GM18873 (cell line): ENCODE results near the gene CHMP1A.
"Not testable (repeated sequence)": the region's sequence is repeated elsewhere in the genome, so short reads cannot be mapped to it uniquely, and the experiment has no call there.

Experiments used
- ATAC-seq: cut with Tn5 transposase; IDR thresholded peaks from one replicate; pipeline ENCODE4 v1.9.1; 2021; ENCODE audit warnings: mild to moderate bottlenecking, moderate library complexity, moderate number of reproducible peaks; ENCODE audit not compliant: unreplicated experiment, low FRiP score

The CHMP1A gene

DNA sequence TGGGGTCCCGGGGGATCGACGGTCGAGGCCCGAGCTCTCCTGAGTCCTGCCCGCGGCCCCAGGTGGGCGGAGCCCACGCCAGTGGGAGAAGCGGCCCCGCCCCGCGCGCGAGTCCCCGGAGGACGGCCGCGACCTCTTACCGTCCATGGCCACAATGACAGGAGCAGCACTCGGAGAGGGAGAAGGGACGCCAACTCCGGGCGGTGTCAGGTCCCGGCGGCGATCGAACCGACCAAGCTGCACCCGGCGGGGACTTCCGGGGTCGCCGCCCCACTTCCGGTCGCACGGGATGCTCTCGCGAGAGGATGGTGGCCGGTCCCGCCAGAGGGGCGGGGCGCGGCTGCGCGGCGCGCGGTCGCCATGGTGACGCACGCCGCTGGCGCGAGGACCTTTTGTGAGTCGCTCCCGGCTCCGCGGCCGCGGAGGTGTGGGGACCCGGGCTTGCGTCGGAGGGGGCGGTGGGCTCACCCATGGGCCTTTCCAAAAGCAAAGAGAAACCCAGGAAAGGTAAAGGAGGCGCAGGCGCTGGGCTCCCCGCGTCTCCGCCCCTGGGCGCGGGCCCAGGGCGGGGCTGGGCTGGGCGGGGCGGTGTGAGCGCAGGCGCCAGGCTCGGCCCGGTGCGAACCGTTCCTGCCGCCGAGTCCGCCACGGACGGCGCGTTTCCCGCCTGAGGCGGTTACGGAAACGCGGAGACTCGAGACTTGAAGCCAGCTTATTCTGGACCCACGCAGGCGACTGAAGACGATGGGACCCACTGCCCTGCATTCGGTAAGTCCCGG is at the start of gene CHMP1A, which contains the start of gene SPATA33:
Gene CHMP1A (minus strand): TSS at position 267 of the 779 bp plus-strand sequence. CDS start 120 bp downstream, at position 147.
Gene SPATA33 (plus strand): TSS at position 395 of the 779 bp plus-strand sequence. CDS start 76 bp downstream, at position 471.
- ATAC-seq, result peak; percentile 73

DNA sequence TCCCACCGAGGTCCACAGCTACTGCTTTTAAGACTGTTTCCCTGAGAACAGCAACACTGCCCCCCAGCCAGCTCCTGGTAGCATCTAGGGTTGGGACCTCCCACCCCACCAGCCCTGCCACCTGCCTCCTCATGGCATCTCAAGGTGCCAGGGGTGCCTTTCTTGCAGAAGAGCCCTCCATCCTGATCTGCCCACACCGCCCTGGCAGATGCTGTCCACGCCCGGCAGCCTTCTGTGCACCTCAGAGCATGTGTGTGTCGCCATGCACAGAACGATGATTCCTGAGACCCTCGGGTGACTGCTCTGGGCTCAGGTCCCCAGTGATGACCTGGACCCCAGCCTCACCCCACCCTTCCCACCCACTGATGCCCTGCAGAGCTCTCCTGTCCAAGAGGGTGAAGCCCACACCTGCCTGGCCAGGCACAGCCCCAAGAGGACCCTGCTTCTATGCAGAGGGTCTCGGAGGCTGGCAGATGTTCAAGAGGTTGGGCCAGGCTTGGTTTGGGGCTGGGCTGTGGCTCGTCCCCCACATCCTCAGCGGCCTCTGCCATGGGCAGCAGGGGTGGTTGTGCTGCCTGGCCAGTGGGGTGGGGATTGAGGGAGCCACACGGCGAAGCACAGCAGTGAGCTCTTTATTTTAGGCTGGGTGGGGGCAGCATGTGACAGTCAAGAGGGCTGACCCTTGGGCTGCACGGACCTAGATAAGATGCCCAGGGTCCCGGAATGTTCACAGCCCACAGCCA is 49.2 kb upstream of the CHMP1A start:
- ATAC-seq, result no peak

DNA sequence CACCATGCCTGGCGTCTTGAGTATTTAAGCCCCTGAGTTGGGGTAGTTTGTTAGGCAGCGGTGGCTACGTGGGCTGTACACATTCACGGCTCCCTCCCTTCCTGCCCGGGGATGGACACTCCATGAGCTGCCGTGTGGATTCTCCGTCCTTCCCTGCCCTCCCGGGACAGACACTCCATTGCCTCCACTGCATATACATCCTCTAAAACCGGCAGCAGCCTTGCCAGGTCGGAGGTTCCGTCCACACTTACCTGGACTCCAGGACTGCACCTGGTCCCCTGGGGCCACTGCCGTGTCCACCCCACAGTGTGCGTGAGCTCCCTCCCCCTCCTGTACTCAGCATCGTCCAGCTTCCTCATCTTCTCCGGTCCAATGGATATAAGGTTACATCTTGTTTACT is 47.5 kb upstream of the CHMP1A start:
- ATAC-seq, result no peak

DNA sequence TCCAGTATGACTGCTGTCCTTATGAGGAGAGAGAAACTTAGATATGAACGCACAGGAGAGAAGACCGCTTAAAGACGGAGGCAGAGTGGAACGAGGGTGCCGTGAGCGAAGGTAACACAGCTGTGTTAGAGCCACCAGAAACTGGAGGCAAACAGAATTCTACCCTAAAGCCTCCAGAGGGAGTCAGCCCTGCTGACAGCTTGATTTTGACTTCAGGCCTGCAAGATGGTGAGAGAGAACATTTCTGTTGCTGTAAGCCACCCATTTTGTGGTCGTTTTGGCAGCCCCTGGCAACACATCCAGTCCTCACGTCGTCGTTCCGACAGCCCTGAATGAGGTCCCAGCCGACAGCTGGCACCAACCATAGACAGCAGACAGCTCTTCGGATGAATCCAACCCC is 46.8 kb upstream of the CHMP1A start:
- ATAC-seq, result no peak

DNA sequence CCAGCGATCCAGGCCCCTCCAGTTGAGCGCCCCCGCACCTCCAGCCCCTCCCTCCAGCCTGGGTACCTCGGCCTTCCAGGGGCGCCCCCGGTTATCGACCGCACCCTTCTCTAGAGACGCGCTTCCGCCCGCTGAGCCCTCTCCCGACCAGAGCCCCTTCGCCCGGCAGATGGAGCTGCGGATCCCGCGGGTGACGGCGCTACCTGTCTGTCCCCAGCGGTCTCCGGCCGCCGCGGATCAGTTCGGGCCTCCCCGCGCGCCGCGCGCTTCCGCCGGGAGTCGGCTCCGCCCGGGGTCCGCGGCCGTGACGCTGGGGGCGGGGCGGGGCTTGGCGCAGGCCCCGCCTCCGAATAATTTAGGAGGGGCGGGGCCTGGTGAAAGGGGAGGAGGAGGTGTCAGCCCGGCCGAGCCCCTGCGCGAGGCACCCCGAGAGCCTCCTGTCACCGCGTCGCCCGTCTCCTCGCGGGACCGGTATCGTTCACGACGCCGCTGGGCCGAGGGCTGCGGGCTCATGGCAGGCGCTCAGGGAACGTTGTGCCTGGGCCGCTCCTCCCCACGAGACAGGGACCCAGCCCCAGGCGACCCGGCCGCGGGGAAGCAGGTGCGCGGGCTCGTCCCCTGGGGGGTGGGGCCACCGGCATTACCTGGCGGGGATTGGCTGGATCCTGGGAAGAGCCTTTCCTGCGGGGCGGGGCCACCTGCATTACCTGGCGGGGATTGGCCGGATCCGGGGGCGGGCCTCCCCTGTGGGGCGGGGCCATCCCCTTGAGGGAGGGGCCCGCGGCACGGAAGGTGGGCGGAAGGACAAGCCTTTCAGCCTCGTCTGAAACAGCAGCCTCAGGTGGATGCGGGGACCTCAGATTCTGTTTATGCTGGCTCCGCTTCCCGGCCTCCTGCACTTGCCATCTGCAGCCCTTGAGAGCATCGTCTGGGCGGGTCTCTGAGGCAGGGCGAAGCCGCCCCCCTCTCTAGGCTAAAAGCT is 44.2 kb upstream of the CHMP1A start, which contains the start of gene SPATA2L:
Gene SPATA2L (minus strand): TSS at position 281 of the 982 bp plus-strand sequence. CDS start 473 bp downstream, outside the sequence.
- ATAC-seq, result peak; percentile 47

DNA sequence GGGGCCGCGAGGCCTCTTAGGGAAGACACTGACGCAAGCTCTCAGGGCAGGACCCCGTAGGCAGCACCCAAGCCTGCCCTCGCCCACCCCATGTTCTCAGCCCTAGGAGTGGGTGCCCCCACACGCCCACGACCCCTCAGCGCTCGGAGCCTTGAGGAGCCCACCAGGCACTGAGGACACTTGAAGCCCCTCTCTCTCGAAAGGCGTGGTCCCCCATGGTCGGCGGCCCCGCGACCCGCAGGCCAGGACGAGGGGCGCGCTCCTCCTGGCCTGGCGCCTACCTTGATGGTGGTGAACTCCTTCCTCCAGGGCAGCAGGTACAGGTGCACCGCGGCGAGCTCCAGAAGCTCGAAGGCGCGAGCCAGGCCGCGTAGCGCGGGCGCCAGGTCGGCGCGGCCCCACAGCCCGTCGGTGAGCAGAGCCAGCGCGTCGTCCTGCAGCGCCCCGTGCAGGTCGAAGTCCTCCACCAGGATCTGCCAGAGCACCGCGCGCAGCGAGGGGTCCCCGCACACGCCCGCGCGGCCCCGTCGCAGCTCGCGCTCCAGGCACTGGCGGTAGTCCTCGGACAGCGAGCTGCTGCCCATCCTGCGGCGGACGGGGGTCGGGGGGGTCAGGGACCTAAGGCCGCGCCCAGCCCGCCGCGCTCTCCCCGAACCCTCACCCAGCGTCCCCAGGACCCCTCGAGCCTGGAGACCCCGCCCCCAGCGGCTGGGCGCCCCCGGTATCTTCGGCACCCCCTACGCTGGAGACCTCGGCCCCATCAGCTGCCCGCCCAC is 43.3 kb upstream of the CHMP1A start:
- ATAC-seq, result no peak

DNA sequence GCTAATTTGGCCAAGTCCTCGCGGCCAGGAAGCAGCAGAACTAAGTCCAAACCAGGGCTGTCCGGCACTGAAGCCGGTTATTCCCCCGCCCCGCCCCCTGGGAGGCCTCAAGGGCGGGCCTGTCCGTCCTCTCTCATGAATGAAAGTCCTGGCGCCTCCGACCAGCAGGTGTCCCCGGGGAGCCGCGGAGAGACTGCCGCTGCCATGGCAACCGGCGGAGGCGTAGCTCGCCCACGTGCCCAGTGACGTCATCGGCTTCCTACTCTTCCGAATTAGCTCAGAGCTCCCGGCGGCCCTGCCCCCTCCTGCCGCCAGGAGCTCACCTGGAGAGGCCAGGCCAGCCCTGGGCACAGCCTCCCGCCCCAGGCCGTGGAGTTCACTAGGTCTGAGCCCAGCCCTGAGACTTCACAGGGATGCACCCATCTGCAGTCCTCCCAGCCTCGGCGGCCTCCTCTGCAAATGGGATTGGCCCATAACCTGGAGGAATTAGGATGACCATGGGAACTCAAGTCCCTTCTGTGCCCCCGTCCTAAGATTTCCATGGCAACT is 42.7 kb upstream of the CHMP1A start:
- ATAC-seq, result peak; percentile 41

DNA sequence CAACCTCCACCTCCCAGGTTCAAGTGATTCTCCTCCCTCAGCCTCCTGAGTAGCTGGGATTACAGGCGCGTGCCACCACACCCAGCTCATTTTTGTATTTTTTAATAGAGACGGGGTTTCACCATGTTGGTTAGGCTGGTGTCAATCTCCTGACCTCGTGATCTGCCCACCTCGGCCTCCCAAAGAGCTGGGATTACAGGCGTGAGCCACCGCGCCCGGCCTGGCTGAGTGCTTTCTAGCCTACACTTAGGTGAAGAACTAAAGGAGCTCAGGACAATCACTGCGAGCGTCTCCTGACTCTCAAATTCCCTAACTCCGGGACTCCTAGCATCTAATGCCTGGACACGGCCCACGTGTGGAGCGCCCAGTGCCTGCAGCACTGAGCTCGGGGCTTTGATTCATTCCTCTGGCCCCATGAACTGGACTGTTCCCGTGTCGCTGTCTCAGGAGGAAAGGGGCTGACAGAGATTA is 42.2 kb upstream of the CHMP1A start:
- ATAC-seq, result not testable (repeated sequence)

DNA sequence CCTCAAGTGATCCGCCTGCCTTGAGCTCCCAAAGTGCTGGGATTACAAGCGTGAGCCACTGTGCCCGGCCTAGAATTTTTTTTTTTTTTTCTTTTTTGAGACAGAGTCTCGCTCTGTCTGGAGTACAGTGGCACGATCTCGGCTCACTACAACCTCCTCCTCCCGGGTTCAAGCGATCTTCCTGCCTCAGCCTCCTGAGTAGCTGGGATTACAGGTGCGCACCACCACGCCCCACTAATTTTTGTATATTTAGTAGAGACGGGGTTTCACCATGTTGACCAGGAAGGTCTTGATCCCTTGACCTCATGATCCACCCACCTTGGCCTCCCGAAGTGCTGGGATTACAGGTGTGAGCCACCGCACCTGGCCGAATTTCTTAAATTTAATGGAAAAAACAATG is 41.2 kb upstream of the CHMP1A start:
- ATAC-seq, result not testable (repeated sequence)

DNA sequence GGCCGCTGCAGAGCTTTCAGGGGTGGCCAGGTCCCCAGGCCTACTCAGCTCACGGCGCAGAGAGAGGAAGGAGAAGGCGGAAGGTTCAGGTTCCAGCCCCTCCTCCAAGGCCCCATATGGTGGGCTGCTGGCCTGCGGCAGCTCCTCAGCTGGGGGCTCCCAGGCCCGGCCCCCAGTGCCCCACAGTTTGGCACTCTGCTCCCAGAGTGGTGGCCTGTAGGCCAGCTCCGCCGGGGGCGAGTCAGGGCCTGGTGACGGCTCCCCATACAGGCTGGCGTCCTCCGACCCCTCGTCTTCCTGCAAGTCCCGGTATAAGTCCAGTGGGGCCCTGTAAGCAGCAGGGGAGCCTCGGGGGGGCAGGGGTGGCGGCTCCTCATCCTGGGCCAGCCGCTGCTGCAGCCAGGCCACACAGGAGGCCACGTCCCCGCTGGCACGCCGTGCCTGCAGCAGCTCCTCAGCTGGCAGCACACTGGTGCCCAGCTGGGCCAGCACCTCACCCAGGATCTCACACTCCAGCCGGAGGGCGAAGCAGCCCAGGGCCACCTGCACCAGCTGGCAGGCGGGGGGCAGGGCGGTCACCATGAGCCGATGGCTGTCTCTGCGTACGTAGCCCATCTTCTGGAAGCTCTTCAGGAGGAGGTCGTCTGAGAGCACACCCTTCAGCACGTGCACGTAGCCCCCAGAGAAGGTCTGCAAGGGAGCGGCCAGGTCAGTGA is 40.3 kb upstream of the CHMP1A start:
- ATAC-seq, result no peak

DNA sequence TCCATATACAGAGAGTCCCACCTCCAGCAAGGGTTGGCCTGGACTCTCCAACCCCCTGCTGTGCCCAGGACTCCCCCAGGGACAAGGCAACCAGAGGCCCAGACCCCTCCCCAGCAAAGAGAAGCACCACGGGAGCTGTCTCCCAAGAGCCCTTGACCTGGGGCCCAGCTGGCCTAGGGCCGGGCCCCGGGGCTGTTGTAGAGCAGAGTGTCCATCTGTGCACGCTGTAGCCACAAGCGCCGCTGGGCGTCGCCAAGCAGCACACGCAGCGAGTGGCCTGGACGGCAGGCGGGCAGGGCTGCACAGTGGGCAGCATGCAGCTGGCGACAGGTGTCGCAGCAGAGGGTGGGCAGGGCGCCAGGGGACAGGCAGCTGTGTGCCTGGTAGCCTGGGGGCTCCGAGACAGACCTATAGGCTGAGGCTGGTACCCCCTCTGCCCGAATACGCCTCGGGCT is 39.7 kb upstream of the CHMP1A start:
- no peak for ATAC-seq

DNA sequence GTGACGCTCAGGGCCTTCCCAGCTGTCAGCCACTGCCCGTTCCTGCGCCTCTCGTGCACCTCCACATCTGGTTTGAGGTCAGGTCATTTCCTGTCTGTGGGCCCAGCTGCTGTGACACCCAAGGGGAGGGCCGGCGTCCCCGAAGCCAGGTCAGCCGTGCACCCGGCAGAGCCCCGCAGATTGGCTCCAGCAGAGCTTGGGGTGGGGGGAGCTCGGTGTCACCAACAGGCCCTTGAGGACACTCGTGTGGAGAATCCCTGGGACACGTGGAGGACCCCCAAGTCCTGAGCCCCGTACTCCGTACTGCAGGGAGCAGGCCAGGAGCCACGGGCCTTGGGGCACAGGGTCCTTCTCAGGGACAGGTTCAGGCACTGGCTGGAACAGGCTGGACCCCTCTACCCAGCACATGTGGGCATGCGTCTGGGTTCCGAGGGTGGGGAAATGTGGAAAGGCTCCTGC is 39.2 kb upstream of the CHMP1A start:
- no peak for ATAC-seq

DNA sequence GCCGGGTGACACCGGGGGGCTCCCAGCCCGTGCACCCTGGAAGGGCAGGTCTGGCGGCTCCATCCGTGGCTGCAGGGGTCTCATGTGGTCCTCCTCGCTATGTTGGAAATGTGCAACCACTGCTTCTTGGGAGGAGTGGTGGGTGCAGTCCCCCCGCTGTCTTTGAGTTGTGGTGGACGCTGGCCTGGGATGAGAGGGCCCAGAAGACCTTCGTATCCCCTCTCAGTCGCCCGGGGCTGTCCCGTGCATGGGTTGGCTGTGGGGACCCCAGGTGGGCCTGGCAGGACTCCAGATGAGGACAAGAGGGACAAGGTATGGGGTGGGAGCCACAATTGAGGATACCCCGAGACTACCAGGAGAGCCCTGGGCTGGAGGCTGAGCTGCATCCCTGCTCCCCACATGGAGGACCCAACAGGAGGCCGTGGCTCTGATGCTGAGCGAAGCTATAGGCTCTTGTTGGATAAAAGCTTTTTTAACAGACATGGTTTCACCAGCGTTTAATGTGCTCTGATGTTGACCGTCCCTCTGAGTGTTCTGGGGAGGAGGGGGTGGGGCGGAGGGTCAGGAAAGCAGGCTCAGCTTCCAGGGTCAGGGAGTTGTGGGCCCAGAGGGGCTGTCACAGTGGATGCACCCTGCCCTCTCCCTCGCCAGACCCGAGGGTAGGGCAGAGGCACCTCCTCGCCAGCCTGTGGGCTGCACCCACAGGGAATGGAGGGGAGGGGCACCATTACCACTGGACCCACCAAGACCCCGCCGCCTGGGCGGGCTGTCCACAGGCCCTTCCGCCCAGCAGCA is 38.6 kb upstream of the CHMP1A start:
- no peak for ATAC-seq

DNA sequence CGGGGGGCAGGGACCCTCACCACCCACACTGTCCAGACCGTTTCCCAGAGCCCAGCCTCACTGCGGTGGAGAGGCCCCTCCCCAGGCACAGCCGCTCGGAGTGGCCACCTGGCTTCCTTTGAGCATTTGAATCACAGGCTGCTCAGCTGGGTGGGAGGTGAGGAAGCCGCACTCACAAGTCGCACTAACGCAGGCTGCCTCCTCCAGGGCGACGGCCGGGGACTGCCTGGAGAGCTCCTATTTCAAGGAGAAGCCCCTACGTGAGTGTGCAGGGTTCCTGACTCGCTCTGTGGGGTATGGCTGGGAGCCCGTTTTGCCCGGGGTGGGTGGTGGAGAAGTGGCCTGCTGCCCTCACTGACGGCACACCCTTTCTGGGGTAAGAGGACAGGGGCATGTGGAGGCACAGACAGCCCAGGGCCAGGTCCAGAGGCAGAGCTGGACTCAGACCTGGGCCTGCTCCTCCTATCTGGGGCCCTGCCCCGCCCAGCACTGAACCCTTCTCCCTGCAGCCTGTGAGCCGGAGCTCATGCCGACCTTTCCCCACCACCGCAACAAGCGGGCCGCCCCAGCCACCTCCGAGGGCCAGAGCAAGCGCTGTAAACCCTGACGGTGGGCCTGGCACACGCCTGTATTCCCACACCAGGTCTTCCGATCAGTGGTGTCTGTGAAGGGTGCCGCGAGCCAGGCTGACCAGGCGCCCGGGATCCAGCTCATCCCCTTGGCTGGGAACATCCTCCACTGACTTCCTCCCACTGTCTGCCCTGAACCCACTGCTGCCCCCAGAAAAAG is 37.8 kb upstream of the CHMP1A start:
- ATAC-seq, result no peak

DNA sequence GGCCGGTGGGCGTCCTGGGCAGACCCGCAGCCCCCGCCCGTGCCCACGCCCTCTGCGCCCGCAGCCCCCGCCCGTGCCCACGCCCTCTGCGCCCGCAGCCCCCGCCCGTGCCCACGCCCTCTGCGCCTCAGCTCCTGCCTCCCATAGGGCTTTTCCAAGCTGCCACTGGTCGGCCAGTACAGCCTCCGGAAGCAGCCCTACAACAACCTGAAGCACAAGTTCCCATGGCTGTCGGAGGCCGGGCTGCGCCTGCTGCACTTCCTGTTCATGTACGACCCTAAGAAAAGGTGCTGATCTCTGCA is 37.2 kb upstream of the CHMP1A start:
- ATAC-seq, result not testable (repeated sequence)

DNA sequence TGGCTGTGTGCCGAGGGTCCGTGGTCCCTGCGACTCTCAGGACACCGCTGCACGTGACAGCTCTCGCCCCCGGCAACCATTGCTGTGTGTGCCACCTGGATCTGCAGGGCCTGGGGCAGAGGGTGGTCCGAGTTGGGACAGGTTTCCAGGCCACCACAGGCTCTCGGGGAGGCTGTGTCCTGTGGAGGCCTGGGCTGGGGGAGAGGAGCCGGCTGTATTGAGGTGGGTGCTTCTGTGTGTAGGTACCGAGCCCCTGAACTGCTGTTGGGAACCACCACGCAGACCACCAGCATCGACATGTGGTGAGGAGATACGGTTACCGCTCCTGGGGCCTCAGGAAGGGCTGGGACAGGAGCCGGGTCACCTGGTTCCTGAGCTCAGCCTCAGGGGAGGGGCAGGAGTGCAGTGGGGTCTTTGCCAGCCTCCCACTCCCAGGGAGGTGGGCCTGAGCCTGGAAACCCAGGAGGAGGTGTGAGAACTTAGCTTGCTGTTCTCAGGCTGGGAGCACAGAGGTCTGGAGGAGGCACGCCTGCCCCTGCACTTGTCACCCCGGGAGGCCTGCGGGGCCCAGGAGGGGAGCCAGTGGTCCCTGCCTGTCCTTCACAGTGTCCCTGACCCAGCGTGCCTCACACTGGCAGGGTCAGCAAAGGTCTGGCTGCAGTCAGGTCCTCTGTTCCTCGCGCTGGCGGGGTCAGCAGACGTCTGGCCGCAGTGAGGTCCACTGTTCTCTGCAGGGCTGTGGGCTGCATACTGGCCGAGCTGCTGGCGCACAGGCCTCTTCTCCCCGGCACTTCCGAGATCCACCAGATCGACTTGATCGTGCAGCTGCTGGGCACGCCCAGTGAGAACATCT is 36.6 kb upstream of the CHMP1A start:
- ATAC-seq, result no peak
